ENCODE data around the gene TTC19.

GRCh38 chr17:16027708-16028584 lies 28.3 kb downstream of the TTC19 start:
- TF ChIP-seq, protein P1, sequence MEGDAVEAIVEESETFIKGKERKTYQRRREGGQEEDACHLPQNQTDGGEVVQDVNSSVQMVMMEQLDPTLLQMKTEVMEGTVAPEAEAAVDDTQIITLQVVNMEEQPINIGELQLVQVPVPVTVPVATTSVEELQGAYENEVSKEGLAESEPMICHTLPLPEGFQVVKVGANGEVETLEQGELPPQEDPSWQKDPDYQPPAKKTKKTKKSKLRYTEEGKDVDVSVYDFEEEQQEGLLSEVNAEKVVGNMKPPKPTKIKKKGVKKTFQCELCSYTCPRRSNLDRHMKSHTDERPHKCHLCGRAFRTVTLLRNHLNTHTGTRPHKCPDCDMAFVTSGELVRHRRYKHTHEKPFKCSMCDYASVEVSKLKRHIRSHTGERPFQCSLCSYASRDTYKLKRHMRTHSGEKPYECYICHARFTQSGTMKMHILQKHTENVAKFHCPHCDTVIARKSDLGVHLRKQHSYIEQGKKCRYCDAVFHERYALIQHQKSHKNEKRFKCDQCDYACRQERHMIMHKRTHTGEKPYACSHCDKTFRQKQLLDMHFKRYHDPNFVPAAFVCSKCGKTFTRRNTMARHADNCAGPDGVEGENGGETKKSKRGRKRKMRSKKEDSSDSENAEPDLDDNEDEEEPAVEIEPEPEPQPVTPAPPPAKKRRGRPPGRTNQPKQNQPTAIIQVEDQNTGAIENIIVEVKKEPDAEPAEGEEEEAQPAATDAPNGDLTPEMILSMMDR (IDR thresholded peaks at IDR 0.05 in 4 of 5, conservative IDR thresholded peaks at IDR 0.05 in 1 of 5), result no peak
- TF ChIP-seq POLR2A (IDR thresholded peaks at IDR 0.05), result no peak

All from gastrocnemius medialis (tissue), 4 donors.